ENCODE results near the gene ACTR10. TPM values are rescaled to one million over a fixed set of nuclear protein-coding genes. Genes with fewer than 3 reads are reported as not detected.

ACTR10 gene
- total and polyA plus RNA-seq, 7 donors, result 41.2 to 69.0 (median 57.3) TPM

DNA sequence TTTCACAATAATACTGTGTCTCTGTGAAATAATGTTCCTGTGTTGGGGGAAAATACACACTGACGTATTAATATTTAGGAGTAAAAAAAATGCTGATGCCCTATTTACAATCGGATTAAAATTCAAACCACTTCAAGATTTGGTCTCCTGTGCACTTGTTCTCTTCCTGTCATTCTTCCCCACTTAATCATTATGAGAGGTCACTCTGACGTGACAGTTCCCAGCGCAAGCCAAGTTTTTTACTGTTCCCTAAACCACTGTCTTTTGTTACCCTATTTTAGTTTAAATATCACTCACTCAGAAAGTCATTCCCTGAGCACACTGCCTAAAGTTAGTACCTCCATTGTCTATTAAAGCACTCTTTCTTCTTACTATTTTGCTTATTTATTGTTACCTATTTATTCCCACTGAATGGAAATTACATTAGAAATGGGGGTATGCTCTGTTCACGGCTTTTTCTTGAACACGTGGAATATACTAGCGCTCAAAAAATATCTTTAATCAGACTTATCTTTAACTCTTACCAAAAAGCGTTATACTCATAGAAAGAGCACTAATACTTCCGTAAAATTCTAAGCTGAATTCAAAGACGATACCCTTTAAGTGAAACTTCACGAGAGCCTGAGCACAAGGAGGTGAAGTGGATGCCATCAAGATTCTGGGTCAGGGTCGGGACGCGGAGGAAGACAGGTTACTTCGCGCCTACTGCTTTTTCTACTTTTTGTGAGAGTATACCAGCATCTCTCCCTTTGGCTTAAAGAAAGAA lies 44.0 kb downstream of the ACTR10 start:
- peak; percentile 33 to 47 (median 38) for ATAC-seq
- Histone ChIP-seq H3K27me3 (ENCODE audit: insufficient read depth in 3 of 3, low read length in 2 of 3) (no peaks in the 10 kb centered on the region), H3K36me3 (ENCODE audit: insufficient read depth in 1 of 2, low read depth in 1 of 2) (peaks cover 0 to 23% of the 10 kb centered on the region in 2 donors), H3K27ac (peak overlapping the region; percentile 98), H3K4me3 (peak overlapping the region; percentile 89), H3K4me1 (peaks cover 35% of the 10 kb centered on the region), H3K9me3 (no peaks in the 10 kb centered on the region)
- intact Hi-C loops (cut with DNase I), result loop anchor here (2.0 to 5.0 kb wide), 2 partner anchors 53 to 55 kb away; partner anchors contain the start of gene ARID4A (in 2 of the 2)
- 1% methylated on average over 16 of the region's 16 CpGs for WGBS, 3 donors
- DNase-seq, result no peak
- TF ChIP-seq, protein P1, sequence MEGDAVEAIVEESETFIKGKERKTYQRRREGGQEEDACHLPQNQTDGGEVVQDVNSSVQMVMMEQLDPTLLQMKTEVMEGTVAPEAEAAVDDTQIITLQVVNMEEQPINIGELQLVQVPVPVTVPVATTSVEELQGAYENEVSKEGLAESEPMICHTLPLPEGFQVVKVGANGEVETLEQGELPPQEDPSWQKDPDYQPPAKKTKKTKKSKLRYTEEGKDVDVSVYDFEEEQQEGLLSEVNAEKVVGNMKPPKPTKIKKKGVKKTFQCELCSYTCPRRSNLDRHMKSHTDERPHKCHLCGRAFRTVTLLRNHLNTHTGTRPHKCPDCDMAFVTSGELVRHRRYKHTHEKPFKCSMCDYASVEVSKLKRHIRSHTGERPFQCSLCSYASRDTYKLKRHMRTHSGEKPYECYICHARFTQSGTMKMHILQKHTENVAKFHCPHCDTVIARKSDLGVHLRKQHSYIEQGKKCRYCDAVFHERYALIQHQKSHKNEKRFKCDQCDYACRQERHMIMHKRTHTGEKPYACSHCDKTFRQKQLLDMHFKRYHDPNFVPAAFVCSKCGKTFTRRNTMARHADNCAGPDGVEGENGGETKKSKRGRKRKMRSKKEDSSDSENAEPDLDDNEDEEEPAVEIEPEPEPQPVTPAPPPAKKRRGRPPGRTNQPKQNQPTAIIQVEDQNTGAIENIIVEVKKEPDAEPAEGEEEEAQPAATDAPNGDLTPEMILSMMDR (IDR thresholded peaks at IDR 0.05), result no peak

DNA sequence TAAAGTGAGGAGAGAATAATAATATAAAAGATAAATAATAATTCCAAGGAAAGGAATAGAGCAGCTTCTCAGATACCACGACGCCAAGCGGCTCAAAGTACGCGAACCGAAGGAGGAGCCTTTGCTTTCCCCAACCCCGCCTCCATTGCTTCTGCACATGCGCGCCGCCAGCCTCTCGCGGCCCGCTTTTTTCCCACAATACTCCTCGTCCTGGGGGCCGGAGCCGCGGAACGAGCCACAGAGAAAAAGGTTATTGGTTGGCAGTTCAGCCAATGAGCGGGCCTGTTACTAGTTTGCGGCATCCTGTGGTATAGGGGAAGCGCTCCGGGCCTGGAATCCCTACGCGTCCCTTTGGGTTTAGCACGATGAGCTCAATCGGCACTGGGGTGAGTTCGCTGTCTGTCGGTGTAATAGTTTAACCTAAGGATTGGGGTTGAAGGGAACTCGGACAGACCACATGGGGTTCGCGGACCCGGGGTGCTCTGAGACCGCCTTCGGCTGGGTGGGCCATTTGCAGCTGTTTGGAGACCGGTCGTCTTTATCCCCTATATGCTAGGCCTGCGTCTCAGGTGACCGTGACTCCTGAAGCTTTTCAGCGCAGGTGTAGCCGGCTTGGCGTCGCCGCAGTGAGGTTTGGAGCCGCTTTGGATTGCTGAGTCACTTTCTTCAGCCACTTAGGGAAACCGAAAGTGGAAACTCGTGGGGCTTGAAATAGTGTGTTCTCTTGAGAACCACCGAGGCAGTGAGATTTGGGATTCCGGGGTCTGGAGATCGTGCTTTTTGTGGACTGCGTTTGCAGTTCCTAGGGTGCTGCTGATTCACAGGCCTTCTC lies 44.8 kb downstream of the ACTR10 start, which contains the start of gene PSMA3:
Gene PSMA3, plus strand, starts transcription at position 288 of the 832 bp plus-strand sequence. Its CDS starts 78 bp downstream, at position 366.
- TF ChIP-seq, protein P1 (IDR thresholded peaks at IDR 0.05), result no peak
- H3K9me3 ChIP-seq, result no peaks in the 10 kb centered on the region
- ATAC-seq, result peak; percentile 92 to 96 (median 93)
- WGBS, 3 donors, result 0 to 1% (median 0%) methylated on average over 49 to 50 of the region's 50 CpGs
- intact Hi-C loops (cut with DNase I), result loop anchor here (2.0 to 5.0 kb wide), 3 partner anchors 38 to 54 kb away; partner anchors contain the start of gene ARID4A (in 2 of the 2)
- H3K4me3 ChIP-seq, result peak within 1 kb of the TSS; percentile 89
- DNase-seq, result peak; percentile 98 to 99
- no peaks in the 10 kb centered on the region for H3K27me3 ChIP-seq (ENCODE audit: insufficient read depth in 3 of 3, low read length in 2 of 3)
- H3K27ac ChIP-seq, result peak within 1 kb of the TSS; percentile 98
- H3K4me1 ChIP-seq, result peaks cover 35% of the 10 kb centered on the region
- H3K36me3 ChIP-seq (ENCODE audit: insufficient read depth in 1 of 2, low read depth in 1 of 2), result peaks cover 3 to 31% of the 10 kb centered on the region in 2 donors

DNA sequence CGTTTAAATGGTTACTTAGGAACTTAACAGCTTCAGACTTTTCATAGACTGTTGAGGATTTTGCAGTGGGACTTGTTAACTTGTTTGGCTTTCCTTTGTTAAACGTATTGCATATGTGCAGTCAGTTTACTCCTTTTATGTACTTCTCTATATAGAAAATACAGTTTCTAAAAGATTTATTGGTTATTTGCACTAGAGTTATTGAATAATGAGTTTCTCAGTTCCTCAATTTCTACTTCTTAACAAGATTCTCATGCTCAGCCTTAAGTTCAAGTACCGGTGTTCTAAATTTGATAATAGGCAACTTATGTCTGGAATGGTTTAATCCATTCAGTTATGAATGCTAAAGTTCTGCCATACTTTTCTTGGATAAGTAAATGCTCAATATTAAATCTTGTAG lies 45.6 kb downstream of the ACTR10 start:
- no peaks in the 10 kb centered on the region for H3K27me3 ChIP-seq (ENCODE audit: insufficient read depth in 3 of 3, low read length in 2 of 3)
- peak overlapping the region; percentile 89 for H3K4me3 ChIP-seq
- peaks cover 35% of the 10 kb centered on the region for H3K4me1 ChIP-seq
- H3K9me3 ChIP-seq, result no peaks in the 10 kb centered on the region
- TF ChIP-seq, protein P1 (IDR thresholded peaks at IDR 0.05), result no peak
- H3K36me3 ChIP-seq (ENCODE audit: insufficient read depth in 1 of 2, low read depth in 1 of 2), result peaks cover 3 to 39% of the 10 kb centered on the region in 2 donors
- intact Hi-C loops (cut with DNase I), result loop anchor here in 1 of 2 donors (2.0 to 5.0 kb wide), 2 partner anchors 37 to 53 kb away; partner anchors contain the start of gene ARID4A
- DNase-seq, result no peak
- 0 to 3% (median 1%) methylated on average over 3 of the region's 3 CpGs for WGBS, 3 donors
- peak overlapping the region; percentile 98 for H3K27ac ChIP-seq
- no peak for ATAC-seq

DNA sequence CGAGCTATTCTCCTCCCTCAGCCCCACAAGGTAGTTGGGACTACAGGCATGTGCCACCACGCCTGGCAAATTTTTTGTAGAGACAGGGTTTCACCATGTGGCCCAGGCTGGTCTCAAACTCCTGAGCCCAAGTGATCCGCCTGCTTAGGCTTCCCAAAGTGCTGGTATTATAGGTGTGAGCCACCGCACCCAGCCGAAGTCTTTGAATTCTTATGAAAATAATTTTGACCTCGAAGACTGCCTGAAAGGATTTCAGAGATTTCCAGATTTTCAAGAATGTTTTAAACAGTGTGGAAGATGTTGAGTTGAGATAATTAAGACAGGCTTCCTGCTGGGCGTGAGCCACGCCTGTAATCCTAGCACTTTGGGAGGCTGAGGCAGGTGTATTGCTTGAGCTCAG lies 49.7 kb downstream of the ACTR10 start:
- Histone ChIP-seq H3K27ac (no peak overlapping the region), H3K36me3 (ENCODE audit: insufficient read depth in 1 of 2, low read depth in 1 of 2) (peaks cover 8 to 80% of the 10 kb centered on the region in 2 donors), H3K27me3 (ENCODE audit: insufficient read depth in 3 of 3, low read length in 2 of 3) (no peaks in the 10 kb centered on the region), H3K9me3 (no peaks in the 10 kb centered on the region), H3K4me1 (peaks cover 22% of the 10 kb centered on the region), H3K4me3 (no peak overlapping the region)
- TF ChIP-seq, protein P1 (IDR thresholded peaks at IDR 0.05), result no peak
- ATAC-seq, result no peak
- DNase-seq, result no peak
- WGBS, 3 donors, result 92 to 96% (median 96%) methylated on average over 8 of the region's 8 CpGs
- intact Hi-C loops (cut with DNase I), result loop anchor here in 1 of 2 donors (5.0 kb wide), 1 partner anchor 33 kb away; no protein-coding TSS in a partner anchor
